Activated T-helper 17 cell treated with anti-CD3 and anti-CD28 coated beads, Interleukin-2, amount 50 U/mL, for 72 hours (primary cell): Measurements from ENCODE around the gene CD207. TPM values are rescaled to one million over a fixed set of nuclear protein-coding genes. Genes with fewer than 3 reads are reported as not detected.

Experiments
- ATAC-seq: fragments of 150-1000 bp; cut with Tn5 transposase; replicated peaks from 2 replicates; pipeline ENCODE4 v1.10.0; 2021; ENCODE audit warnings: mild to moderate bottlenecking, moderate library complexity
- H3K27ac Mint-ChIP-seq: one replicate; pipeline ENCODE4 v1.8.0; 2022; ENCODE audit warnings: mixed read lengths
- H3K27me3 Mint-ChIP-seq: one replicate; pipeline ENCODE4 v1.8.0; 2022; ENCODE audit warnings: mixed read lengths
- H3K36me3 Mint-ChIP-seq: one replicate; pipeline ENCODE4 v1.8.0; 2022; ENCODE audit warnings: low read depth, mild to moderate bottlenecking, mixed read lengths
- H3K4me1 Mint-ChIP-seq: one replicate; pipeline ENCODE4 v1.8.0; 2022; ENCODE audit warnings: mixed read lengths
- H3K4me3 Mint-ChIP-seq: one replicate; pipeline ENCODE4 v1.8.0; 2022; ENCODE audit warnings: mild to moderate bottlenecking, mixed read lengths
- H3K9me3 Mint-ChIP-seq: one replicate; pipeline ENCODE4 v1.8.0; 2022; ENCODE audit warnings: mixed read lengths
- total RNA-seq, 2 donors: library from RNA; stranded (reverse); gene quantifications; one replicate each; pipeline ENCODE4 v1.2.3, GENCODE V29; 2022

Gene CD207
- total RNA-seq, 2 donors from 2014 or later: not detected

GRCh38 chr2:70837980-70838925, 2.6 kb upstream of the CD207 start:
- Mint-ChIP-seq H3K9me3 (peaks cover 1% of the 10 kb centered on the region), H3K4me1 (no peaks in the 10 kb centered on the region), H3K27me3 (peaks cover 15% of the 10 kb centered on the region), H3K27ac (no peak overlapping the region), H3K36me3 (no peaks in the 10 kb centered on the region), H3K4me3 (no peak overlapping the region)
- ATAC-seq: no peak

DNA sequence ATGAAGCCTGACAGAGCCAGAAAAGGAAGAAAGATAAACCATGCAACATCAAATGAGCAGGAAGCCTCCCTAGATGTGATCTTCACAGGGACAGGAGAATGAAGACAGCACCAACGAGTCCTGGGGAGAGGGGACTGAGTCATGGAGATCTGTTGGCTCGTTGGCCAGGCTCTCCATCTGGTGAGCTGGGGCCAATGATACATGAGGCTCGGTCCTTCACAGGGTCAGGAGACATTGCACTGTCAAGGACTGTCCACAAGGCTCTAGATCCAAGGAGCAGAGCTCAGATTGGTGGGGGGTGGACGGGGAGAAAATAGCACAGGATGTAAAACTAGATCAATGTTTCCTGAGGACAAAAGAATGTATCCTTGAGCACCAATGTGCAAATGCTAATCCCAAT, 735 bp downstream of the CD207 start:
- H3K9me3 Mint-ChIP-seq: no peaks in the 10 kb centered on the region
- H3K27me3 Mint-ChIP-seq: peaks cover 6% of the 10 kb centered on the region
- H3K4me3 Mint-ChIP-seq: no peak overlapping the region
- H3K27ac Mint-ChIP-seq: no peak overlapping the region
- no peak for ATAC-seq
- no peaks in the 10 kb centered on the region for H3K36me3 Mint-ChIP-seq
- no peaks in the 10 kb centered on the region for H3K4me1 Mint-ChIP-seq

- H3K4me3 Mint-ChIP-seq: no peak overlapping the region
- H3K27me3 Mint-ChIP-seq: peaks cover 3% of the 10 kb centered on the region
These were observed 1.5 kb downstream of the CD207 start for GRCh38 chr2:70834106-70834505.

GRCh38 chr2:70833246-70833645, 2.4 kb downstream of the CD207 start:
- Mint-ChIP-seq H3K4me3 (no peak overlapping the region), H3K36me3 (no peaks in the 10 kb centered on the region), H3K27ac (no peak overlapping the region), H3K9me3 (no peaks in the 10 kb centered on the region), H3K27me3 (peaks cover 3% of the 10 kb centered on the region), H3K4me1 (no peaks in the 10 kb centered on the region)
- no peak for ATAC-seq

More at GRCh38 chr2:70834106-70834505, 1.5 kb downstream of the CD207 start:
- no peak for ATAC-seq
- Mint-ChIP-seq H3K27ac (no peak overlapping the region), H3K9me3 (no peaks in the 10 kb centered on the region), H3K4me1 (no peaks in the 10 kb centered on the region), H3K36me3 (no peaks in the 10 kb centered on the region)

GRCh38 chr2:70832386-70832785, 3.2 kb downstream of the CD207 start:
- no peak for ATAC-seq
- no peak overlapping the region for H3K4me3 Mint-ChIP-seq
- H3K36me3 Mint-ChIP-seq: no peaks in the 10 kb centered on the region
- no peaks in the 10 kb centered on the region for H3K9me3 Mint-ChIP-seq
- no peaks in the 10 kb centered on the region for H3K4me1 Mint-ChIP-seq
- H3K27ac Mint-ChIP-seq: no peak overlapping the region
- peaks cover 6% of the 10 kb centered on the region for H3K27me3 Mint-ChIP-seq

- H3K27me3 Mint-ChIP-seq: peaks cover 6% of the 10 kb centered on the region
- no peak for ATAC-seq
- H3K4me3 Mint-ChIP-seq: no peak overlapping the region
- H3K36me3 Mint-ChIP-seq: no peaks in the 10 kb centered on the region
- no peak overlapping the region for H3K27ac Mint-ChIP-seq
- H3K4me1 Mint-ChIP-seq: peaks cover 4% of the 10 kb centered on the region
- no peaks in the 10 kb centered on the region for H3K9me3 Mint-ChIP-seq
These were observed 3.8 kb downstream of the CD207 start for GRCh38 chr2:70831861-70832260.

DNA sequence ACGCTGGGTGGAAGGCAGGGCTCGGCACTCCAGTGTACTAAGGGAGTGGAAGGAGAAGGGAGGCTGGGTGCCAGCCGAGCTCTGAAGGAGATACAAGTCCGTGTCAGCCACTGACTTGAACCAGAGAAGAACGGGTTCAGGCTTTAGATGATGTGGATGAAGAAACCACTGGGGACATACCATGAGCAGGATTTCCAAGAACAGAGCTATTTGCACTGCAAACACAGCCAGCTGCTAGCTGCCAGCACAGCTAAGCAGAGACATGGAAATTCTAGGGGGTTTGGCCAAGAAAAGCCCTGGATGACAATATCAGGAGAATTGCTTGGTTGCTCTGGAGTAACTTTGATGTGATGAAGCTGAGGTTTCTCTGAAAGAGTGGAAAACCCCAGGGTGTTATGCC, 5.2 kb downstream of the CD207 start:
- no peak overlapping the region for H3K27ac Mint-ChIP-seq

GRCh38 chr2:70829916-70830315, 5.7 kb downstream of the CD207 start:
- peaks cover 6% of the 10 kb centered on the region for H3K27me3 Mint-ChIP-seq
- H3K27ac Mint-ChIP-seq: no peak overlapping the region
- H3K36me3 Mint-ChIP-seq: no peaks in the 10 kb centered on the region
- H3K4me1 Mint-ChIP-seq: peaks cover 8% of the 10 kb centered on the region
- no peak for ATAC-seq
- H3K4me3 Mint-ChIP-seq: no peak overlapping the region
- no peaks in the 10 kb centered on the region for H3K9me3 Mint-ChIP-seq

More for the DNA sequence above, 5.2 kb downstream of the CD207 start:
- ATAC-seq: no peak
- Mint-ChIP-seq H3K36me3 (no peaks in the 10 kb centered on the region), H3K9me3 (no peaks in the 10 kb centered on the region), H3K27me3 (peaks cover 6% of the 10 kb centered on the region), H3K4me3 (no peak overlapping the region), H3K4me1 (peaks cover 8% of the 10 kb centered on the region)

DNA sequence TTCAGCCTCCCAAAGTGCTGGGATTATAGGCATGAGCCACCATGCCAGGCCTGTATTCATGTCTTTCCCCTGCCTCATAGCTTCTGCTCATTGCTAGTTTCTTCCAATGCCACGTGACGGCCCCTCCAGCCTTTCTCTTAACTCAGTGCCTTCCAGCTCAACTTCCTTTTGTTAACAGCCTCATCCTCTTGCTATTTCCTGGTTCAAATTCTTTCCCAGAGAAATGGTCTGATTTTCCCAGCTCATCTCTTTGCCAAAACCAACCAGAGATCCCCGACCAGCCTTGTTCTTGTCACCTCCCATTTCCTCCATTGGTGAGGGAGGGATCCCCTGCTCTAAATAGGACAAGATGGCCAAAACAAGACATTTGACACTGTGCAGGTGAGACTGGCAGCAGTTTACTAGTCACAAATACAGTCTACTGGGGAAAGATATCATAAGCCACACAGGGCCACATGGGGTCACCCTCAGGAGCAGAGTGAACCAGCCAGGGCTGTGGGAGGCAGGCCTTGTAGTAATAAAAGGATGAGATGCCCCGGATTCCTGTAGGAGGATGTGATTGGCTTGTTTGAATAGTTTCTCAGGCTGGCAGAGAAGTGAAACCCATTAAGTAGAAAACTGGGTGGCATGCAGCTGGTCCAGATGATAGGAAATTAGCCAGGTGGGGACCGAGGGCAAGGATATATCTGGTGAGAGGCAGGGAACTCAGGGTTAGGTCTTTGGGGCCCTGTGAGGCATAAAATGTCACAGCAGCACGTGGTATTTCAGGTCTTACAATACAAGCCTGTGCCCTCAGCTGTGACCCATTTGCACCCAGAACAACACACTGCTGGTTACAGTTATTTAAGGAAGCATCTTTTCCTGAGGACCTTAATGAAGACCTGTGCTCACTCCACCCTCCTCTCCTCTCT, 6.4 kb downstream of the CD207 start:
- Mint-ChIP-seq H3K27me3 (peaks cover 6% of the 10 kb centered on the region), H3K36me3 (no peaks in the 10 kb centered on the region), H3K4me1 (peaks cover 8% of the 10 kb centered on the region), H3K9me3 (no peaks in the 10 kb centered on the region), H3K4me3 (no peak overlapping the region), H3K27ac (peak overlapping the region; percentile 2)
- ATAC-seq: no peak

DNA sequence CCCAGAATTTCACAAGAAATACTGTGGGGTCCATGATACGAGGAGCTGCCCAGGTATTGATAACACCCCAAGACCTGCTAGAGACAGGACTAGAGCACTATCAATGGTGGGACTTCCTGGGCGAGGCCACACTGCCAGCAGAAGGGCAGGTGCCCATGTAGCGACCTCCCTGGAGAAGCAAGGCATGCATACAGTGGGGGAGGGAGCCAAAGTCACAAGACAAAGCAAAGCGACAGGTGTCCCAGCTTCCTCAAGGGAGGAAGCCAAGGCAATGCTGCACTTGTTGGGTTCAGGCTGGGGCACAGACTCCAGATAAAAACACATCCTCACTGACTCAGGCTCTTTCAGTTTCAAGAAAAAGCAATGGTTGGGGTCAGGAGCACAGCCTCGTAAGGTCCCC, 7.5 kb downstream of the CD207 start:
- Mint-ChIP-seq H3K4me3 (no peak overlapping the region), H3K9me3 (no peaks in the 10 kb centered on the region), H3K36me3 (no peaks in the 10 kb centered on the region), H3K27ac (no peak overlapping the region), H3K4me1 (peaks cover 8% of the 10 kb centered on the region), H3K27me3 (peaks cover 6% of the 10 kb centered on the region)
- no peak for ATAC-seq

DNA sequence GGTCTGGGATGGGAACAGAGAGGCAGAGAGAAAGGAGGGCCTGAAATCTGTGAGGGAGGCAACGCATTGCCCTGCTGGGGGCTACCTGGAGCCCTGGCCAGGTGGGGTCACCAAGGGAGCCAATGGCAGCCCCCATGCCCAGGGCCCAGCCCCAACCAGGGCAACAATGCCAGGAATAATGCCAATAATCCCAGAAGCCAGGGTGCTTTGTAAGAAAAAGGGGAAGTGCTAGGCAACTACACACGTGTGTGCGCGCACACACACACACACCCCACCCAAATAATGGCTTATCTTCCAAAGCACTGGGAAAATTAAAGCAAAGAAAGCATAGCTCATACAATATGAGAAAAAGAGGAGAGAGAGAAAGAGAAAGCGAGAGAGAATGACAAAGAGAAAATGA, 8.2 kb downstream of the CD207 start:
- H3K4me1 Mint-ChIP-seq: peaks cover 12% of the 10 kb centered on the region
- no peak for ATAC-seq
- H3K36me3 Mint-ChIP-seq: no peaks in the 10 kb centered on the region
- H3K27ac Mint-ChIP-seq: peak overlapping the region; percentile 43
- H3K9me3 Mint-ChIP-seq: no peaks in the 10 kb centered on the region
- peaks cover 6% of the 10 kb centered on the region for H3K27me3 Mint-ChIP-seq
- peak overlapping the region; percentile 23 for H3K4me3 Mint-ChIP-seq

DNA sequence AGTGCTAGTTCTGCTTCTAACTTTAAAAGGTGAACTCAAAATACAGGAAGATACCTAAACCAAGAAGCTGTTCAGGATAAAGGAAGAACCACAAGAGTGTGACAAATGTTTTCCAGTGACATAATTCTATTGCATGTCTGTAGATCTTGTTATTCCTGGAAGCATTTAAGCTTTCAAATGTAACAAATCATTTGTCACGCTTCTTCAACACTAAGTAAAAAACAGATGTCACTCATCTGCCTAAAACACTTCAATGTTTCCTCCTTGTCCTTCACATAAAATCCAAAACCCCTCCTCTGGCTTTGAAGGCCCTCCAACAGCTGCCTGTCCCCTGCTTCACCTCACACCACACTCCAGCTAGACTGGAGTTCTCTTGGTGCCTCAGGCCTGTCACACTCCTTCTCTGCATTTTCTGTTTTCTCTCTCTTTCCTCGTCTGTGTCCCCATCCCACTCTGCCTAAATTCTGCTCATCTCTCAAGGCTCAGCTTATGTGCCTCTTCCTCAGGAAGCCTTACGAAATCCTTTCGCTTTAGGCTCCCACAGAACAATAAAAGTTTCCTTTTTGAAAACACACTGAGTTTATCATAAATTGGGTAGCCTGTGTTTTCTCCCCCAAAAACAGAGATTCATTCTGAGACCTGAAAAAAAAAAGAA, 8.8 kb downstream of the CD207 start:
- Mint-ChIP-seq H3K9me3 (no peaks in the 10 kb centered on the region), H3K4me1 (peaks cover 12% of the 10 kb centered on the region), H3K27me3 (peaks cover 6% of the 10 kb centered on the region), H3K36me3 (no peaks in the 10 kb centered on the region), H3K4me3 (peak overlapping the region; percentile 23), H3K27ac (peak overlapping the region; percentile 43)
- ATAC-seq: peak; percentile 60

- Mint-ChIP-seq H3K9me3 (no peaks in the 10 kb centered on the region), H3K27ac (no peak overlapping the region), H3K4me3 (no peak overlapping the region), H3K4me1 (peaks cover 12% of the 10 kb centered on the region), H3K27me3 (peaks cover 19% of the 10 kb centered on the region), H3K36me3 (no peaks in the 10 kb centered on the region)
- no peak for ATAC-seq
These were observed 12.4 kb downstream of the CD207 start for GRCh38 chr2:70823249-70823648.

GRCh38 chr2:70822843-70823242, 12.8 kb downstream of the CD207 start:
- ATAC-seq: no peak
- no peak overlapping the region for H3K27ac Mint-ChIP-seq
- peaks cover 16% of the 10 kb centered on the region for H3K4me1 Mint-ChIP-seq
- H3K9me3 Mint-ChIP-seq: no peaks in the 10 kb centered on the region
- H3K4me3 Mint-ChIP-seq: no peak overlapping the region
- peaks cover 23% of the 10 kb centered on the region for H3K27me3 Mint-ChIP-seq
- no peaks in the 10 kb centered on the region for H3K36me3 Mint-ChIP-seq
